NCI-H526 (cell line): Measurements from ENCODE around the gene CCSER1.

ENCODE experiments used
- DNase-seq, 2 experiments: peaks; one replicate each; lab custom pipeline; 2025; lab: John Stamatoyannopoulos, UW

CCSER1 gene

DNA sequence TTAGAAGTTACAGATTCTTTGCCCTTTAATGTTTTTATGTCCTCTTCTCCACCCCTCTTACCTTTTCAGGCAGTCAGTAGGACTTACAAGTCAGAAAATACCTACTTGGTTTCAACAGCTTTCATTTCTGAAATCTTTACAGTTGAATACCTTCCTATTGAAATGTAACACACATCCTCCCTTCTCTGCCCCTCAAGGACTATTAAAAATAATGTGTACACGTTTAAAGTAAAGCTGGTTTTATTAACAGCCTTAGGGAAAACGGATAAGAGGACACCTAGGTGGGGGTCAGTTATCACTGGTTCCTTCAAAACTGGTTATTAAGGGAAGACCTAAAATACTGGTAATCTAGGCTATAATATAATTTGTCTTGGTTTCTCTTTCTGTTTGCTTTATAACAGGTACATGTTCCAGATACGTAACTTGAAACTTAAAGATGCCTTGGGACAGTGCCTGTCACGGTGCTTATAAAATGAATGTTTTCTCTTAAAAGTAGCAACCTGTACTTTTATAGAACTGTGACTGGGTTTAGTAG is 1.8 kb downstream of the CCSER1 start:
- peak in 1 of 2 experiments; percentile 39 for DNase-seq

DNA sequence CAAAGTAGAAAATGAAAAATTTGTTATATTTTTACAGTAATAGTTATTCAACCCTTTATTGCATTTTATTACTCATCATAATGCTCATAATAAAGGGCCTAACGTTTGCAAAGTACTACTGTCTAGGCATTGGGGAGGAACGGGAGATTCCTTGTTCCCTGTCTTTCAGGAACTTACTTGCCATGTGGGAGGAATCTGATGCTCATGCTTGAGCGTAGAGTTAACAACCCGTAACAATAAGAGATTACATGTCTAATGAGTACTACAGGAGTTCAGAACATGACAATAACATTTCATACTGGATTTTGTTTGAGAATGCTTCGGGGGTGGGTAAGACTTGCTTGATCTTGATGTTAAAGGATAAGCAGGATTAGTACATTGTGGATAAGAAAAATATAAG is 2.9 kb downstream of the CCSER1 start:
- DNase-seq: peak; percentile 45 to 46

DNA sequence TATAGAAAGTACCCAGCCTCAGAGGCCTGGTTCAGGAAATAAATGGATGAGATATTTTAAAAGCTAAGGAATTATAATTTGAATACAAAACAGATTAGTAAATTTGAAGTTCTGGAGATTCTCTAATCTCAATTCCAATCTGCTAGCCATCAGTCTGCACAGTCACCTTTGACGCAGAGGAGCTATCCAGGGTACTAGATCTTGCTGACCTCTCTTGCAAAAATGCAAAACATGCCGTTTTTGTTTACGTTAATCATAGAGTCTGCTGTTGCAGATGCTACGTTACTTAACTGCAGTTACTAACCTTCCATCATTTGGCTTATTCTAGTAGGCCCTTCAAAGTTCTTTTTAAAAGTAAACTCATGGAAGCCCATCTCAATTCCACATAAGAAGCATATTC is 10.4 kb downstream of the CCSER1 start:
- DNase-seq: peak in 1 of 2 experiments; percentile 41

DNA sequence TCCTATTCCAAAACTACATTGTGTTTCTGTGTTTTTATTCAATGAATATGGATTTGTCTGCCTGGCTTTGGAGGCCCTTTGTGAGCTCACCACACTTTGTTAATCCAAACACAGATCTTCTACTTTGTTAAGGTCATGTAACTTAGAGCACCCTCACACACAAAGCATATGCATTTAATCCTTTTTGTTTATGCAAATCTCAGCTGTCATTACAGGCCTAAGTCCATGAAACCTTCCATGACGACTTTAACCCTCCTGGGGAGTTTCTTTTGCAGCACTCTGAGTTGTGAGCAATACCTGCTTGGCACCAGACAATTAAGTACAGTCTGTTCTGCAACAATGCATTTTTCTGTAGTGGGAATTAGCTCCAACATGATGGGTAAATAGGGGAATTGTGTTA is 14.9 kb downstream of the CCSER1 start:
- DNase-seq: peak; percentile 93 to 98

DNA sequence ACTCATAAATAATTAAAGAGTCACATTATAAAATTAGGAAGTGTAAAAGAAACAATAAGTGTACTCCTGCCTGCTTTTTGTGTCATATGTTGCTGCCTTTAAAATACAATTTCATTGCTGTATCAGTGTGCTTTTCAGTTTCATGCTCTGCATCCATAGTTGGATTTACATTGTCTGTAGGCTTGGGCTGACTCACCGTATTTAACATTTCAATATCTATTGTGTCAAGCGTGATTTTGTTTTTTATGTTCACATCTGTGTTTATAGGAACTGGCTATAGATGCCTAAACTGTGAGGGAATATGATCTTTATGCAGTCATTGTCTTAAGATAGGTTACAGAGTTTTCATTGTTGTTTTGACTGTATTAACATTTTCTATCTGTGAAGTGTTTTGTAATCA is 18.1 kb downstream of the CCSER1 start:
- DNase-seq: peak in 1 of 2 experiments; percentile 27

DNA sequence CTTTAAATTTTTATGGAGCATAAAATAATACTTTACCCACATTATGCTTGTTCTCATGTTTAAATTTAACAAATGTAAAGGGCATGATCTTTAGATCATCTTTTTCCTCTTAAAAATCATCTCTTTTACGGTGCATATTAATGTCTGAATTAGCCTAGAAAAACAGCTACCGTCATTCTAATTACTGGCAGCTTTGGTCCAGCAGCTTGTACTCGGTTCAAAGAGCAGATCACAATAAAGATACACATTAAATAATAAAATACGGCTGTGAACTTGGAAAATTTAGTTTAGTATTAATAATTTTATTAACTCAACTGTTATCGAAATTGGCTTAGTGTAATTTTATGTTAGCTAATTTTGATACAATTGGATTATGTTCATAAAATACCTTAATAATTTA is 19.1 kb downstream of the CCSER1 start:
- DNase-seq: peak in 1 of 2 experiments; percentile 35

DNA sequence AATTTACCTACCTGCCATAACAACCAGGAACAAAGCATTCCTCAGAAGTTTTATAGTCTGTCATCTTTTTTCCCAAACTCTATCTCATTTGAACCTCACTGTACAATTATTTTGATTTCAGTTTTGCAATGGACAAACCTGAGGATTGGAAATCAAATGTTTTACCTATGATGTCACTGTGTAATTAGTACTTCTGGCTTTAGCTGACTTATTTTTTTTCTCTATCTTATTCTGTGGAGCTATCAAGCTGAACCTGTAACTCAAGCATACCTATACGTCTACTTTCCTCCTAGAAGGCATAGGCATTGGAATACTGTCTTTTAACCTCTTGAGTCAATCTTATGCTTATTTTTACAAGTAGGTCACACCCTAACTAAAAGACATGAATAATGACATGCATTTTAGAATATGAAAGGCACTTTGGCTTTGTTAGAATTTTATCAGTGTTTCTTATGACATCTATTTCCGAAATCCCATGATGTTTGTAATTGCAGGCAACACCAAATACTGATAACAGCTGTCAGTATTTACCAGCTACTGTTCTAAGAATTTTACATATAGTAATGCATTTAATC is 21.5 kb downstream of the CCSER1 start:
- DNase-seq: no peak

DNA sequence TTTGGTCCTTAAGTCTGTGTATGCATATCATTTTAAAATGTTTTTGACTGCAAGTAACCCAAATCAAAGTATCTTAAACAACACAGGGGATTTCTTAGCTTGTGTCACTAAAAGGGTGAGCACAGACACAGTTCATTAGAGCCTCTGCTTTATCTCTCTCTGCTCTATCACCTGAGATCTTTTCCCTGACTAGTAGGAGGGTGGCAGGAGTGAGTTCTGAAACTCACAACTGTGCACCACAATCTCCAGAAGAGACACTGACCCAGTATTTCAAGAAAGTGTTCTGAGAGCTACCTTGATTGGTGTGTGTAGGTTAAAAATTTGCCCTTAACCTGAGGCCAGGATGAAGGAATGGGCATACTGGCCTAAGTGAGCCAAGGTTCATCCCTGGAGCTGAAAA is 24.8 kb downstream of the CCSER1 start:
- no peak for DNase-seq

DNA sequence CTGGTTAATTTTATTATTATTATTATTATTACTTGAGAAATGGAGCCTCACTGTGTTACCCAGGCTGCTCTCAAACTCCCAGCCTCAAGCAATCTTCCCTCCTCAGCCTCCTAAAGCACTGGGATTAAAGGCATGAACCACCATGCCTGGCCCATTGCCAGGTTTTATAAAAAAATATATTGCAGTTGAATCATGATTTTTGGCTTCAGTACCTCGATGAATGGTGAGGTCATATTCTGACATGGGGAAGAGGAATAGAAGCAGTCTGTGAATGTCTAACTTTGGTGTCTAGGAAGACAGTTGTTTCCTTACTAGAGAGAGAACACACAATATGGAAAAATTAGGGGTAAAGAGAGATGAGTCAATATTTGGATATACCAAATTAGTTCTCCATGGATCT is 32.0 kb downstream of the CCSER1 start:
- DNase-seq: no peak

DNA sequence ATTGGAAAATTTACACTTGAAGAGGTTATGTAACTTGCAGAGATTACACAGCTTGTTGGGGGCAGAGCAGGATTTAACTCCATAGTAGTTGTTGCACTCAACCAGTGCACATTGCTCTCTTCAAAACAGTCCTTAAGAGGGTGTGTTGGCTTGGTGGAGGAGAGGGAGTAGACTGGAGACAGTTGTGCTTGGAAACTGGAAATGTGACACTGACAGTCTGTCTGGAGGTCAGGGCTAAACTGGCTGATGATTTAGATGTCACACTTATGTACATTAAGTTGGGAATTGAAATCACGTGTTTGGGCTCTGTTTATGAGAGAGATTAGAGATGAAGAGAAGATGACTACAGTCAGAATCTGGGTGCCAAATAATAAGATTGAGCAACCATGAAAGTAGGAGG is 32.9 kb downstream of the CCSER1 start:
- DNase-seq: no peak

DNA sequence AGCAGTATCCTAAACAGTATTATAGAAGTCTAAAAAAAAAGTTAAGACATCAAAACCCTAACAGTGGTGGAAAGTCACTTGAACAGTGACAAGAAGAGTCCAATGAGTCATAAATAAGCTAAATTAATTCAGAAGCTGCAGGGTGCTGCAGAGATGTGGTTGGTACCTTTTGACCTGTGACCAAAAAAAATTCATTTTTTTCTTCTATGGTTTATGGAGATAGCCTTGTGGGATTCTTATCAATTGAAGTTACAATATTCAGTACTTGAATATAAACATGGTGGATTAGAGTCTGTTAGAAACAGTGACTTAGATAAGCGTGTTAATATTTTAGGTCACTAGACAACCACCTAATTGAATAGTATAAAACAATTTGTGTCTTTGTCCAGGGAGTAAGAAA is 35.4 kb downstream of the CCSER1 start:
- no peak for DNase-seq

DNA sequence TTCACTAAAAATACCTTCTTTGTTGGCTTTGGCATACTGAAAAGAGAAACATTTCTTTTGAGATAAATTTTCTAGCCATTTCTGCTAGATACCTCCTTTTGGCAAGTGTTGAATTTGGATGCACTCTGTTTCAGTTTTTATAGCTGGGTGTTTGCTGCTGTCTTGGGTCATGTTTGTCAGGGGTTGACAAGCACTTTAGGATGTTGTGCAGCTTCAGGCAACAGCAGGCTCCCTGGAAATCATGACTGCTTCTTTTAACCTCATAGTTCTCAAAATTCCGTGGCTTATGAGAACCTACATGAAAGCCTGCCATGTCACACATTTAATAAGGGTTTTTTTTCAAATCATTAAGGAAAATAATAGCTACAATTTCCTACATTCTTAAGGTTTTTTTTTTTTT is 36.7 kb downstream of the CCSER1 start:
- no peak for DNase-seq

DNA sequence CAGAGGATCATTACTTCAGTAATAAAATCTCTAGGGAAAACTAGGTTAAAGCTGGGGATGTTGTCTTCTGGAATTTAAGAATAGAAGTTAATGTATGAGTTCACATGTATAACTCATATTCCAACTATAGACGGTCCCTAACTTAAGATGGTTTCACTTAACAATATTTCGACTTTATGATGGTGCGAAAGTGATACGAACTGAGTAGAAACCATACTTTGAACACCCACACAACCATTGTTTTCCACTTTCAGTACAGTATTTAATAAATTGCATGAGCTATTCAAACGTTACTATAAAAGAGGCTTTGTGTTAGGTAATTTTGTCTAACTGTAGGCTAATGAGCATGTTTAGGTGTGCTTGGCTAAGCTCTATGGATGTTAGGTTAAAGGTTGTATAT is 38.7 kb downstream of the CCSER1 start:
- DNase-seq: no peak

DNA sequence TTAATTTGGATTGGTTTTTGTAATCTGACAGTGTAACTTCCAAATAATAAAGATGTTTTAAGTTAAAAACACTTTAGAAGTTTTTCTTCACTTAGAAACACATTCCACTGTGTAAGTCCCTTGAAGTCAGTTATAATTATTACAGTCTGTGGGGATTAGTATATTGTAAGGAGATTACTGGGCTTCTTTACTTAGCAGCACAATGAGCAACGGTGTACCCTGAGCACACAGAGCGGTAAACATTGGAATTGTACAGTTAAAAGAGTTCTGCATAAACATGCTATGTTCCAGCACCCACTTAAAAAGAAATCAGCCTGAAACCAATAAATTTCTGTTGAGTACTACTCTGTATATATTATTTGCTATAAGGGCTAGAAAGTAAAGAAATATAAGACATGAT is 44.3 kb downstream of the CCSER1 start:
- DNase-seq: no peak

DNA sequence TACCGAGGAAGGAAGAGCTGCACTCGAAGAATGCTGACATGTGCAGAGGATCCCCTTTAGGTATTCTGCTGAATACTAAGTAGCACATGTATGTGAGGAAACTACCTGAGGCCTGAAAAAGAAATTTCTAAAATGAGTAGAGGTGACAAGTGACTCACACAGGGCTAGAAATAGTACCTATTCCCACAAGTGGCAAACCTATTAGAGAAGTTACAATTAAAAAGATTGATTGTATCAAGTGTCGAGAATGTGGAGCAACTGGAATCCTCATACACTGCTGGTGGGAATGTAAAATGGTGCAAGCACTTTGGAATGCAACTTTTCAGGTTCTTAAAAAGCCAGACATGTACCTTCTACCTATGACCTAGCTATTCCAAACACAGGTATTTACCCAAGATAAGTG is 47.4 kb downstream of the CCSER1 start:
- DNase-seq: no peak

DNA sequence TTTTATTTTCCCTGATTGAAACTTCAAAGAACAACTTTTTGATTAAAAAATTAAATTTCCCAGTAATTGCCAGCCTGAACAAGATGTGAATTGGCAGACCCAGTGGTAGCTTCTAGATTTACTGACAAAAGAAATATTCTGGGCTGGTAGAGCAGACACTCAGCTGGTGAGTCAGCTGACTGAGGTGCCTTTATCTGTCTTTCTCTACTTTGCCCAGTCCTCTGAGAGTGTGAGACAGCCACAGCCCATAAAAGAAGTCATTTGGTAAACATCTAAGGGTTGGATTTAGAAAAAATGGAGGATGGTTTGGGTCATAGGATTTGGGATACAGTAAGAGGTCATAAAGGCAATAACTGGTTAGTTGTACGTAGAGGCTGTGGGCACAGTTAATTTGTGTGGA is 54.5 kb downstream of the CCSER1 start:
- no peak for DNase-seq

DNA sequence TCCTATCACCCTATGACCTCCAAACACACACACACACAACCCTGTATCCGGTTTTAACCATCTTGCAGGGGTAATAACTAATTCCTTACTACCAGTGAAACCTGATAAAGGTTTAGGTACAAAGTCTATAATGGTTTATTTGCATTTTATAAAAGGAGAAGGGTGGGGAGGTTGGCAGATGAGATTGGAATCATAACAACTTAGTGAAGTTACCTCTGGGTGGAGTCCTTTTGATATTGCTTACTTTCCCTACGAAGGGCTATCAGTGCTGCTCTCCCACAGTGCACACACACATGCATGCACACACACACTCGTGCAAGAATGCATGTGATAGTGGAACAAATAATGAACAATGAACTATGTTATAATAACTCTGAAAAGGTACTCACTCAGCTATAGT is 56.1 kb downstream of the CCSER1 start:
- DNase-seq: peak; percentile 67 to 75

DNA sequence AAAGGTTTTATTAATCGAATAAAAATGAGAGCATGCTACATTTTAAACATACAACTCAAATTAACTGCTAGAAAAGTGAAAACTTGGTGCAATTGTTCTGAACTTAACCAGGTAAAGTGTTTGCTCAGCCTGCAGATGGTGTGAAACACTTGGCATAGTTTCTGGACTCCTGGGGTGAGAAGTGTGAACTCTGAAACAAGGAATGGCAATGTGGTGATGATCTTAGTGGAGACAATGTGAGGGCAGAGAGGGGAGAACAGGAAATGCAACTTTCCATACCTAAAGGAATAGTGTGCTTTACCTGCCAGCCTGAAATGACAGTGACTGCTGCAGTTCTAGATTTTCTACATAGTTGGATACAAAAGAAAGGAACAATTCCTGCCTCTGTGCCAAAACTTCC is 57.4 kb downstream of the CCSER1 start:
- no peak for DNase-seq

DNA sequence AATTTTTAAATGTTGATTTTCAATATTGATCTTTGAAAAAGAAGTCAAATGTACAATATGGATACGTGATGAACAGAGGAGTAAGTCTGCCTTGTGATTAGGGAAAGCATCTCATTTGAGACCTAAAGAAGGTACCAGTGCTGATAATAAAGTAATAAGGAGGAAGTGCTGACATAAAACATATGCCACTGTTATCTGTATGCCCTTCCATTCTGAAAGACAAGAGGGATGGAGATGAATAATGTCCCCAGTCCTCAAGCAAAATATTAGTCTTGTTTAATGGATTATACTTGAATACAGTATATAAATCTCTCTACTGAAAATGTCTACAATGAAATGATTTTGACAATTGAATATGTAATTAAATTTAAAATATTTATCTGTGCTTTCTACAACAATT is 58.2 kb downstream of the CCSER1 start:
- DNase-seq: no peak

DNA sequence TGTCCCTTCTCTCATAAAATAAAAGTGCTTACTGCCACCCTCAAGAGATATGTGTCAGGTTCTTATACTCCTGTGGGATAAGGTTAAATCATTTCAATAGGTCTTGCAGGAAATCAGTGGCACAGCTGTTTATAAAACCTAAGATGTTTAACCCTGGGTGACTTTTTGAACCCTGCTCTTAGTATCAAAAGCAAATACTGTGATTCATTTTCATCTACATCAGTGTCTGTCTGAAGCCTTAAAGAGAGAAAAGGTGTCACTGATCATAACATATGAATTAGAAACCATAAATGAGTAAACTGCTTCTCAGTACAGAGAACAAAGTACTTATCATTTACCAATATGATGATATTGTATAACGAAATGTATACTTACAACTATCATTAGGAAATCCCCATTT is 59.0 kb downstream of the CCSER1 start:
- no peak for DNase-seq

DNA sequence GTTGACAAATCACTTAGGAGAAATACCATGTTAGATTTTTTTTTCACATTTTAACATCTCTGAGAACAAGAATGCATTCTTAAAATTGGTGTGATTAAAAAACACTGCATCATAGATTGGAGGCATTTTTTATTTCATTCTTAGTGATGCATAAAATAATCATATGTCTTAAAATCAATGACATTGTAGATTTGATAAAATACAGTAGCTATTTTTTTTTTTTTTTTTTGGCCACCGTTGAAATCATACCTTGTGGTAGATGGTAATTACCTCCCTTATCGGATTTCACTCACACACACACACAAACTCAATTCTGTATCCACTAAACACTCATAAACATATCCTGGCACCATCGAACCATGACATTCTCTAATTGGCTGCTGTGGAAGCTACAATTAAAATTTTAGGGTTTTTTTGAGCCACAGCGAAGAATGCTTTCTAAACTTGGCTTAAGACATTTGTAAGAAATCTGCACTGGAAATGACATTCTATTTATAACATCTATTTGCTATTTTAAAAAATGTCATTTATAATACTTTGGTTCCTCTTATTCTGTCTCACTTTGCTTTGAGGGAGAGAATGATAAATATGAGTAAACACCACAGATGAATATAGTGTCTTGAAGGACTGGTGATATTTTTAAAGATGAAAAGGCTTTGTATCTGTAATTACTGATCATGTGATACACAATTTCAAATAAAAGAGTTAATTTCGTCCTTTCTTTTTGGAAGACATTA is 60.1 kb downstream of the CCSER1 start:
- peak; percentile 9 to 30 for DNase-seq

DNA sequence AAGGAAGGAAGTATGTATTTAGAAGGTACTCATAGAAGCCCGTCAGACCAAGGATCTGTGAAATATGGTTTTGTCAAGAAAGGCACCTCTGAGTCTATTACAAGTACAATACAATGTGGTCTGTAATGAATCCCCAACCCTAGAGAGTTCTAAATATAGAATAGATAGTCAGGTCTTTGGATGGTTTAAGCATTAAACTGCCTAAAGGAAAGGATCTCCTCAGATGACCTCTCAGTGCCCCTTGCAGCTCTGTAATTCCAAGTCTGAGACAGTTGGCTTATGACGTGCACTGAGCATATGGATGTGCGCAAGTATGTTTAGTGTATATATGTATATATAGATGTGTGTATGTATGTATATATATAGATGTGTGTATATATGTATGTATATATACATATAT is 62.0 kb downstream of the CCSER1 start:
- DNase-seq: no peak

DNA sequence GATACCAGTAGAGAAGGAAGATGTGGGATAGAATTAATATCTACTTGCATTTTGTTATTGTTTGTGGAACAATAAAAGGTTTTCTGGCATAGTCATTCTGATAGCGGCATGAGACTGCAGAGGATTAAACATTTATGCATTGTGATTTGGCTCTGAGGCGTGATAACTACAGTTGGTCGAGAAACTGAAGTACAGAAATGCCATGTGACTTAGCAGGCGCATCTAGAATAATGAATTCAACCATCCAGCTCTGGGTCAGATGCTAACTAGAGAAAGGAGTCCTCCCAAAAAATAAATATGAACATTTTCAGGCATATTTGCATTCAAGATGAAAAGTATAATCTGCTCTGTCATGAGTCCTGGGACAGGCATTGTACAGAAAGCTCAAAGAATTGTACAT is 62.8 kb downstream of the CCSER1 start:
- DNase-seq: no peak

DNA sequence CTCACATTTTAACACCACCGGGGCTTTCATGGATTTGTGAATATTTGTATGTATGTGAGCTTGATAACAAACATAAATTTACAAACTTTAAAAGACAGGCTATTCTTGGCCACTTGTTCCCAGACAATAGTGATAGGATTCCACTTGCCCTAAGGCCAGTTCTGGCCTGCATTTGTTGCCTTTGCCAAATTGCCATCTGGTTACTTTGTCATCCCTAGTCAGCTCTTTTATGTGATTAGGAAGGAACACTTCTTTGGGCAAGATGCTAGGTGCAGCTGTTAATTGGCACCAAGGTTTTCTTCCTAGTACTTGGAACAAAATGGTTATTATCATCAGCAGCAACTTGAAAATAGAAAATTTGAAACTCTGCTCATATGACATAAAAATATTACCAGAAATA is 63.3 kb downstream of the CCSER1 start:
- no peak for DNase-seq
